GM18508 (cell line): ENCODE data around the gene PEBP1.
"Not testable (repeated sequence)": the region's sequence is repeated elsewhere in the genome, so short reads cannot be mapped to it uniquely, and the experiment has no call there.

Experiments
- ATAC-seq: cut with Tn5 transposase; IDR thresholded peaks from one replicate; pipeline ENCODE4 v1.9.1; 2021; ENCODE audit warnings: moderate number of reproducible peaks; ENCODE audit not compliant: insufficient read depth, unreplicated experiment

Gene PEBP1

GRCh38 chr12:118127867-118128266 is 8.1 kb upstream of the PEBP1 start:
- no peak for ATAC-seq

GRCh38 chr12:118129436-118129835 is 6.5 kb upstream of the PEBP1 start:
- ATAC-seq, result not testable (repeated sequence)

- ATAC-seq, result no peak
Observed at GRCh38 chr12:118136559-118137003, 657 bp downstream of the PEBP1 start.

- ATAC-seq, result no peak
Observed at GRCh38 chr12:118137148-118137678, 1.3 kb downstream of the PEBP1 start.

GRCh38 chr12:118140825-118141224 is 4.9 kb downstream of the PEBP1 start:
- ATAC-seq, result no peak

GRCh38 chr12:118144499-118144898 is 8.6 kb downstream of the PEBP1 start:
- no peak for ATAC-seq

GRCh38 chr12:118145113-118145797 is 9.3 kb downstream of the PEBP1 start:
- ATAC-seq, result no peak

GRCh38 chr12:118145798-118146156 is 9.9 kb downstream of the PEBP1 start:
- no peak for ATAC-seq

- no peak for ATAC-seq
Observed at GRCh38 chr12:118148287-118148686, 12.4 kb downstream of the PEBP1 start.

- no peak for ATAC-seq
Observed at GRCh38 chr12:118150625-118151024, 14.7 kb downstream of the PEBP1 start.

- ATAC-seq, result no peak
Observed at GRCh38 chr12:118151755-118152154, 15.8 kb downstream of the PEBP1 start.

GRCh38 chr12:118160536-118160935 is 24.6 kb downstream of the PEBP1 start:
- ATAC-seq, result no peak

GRCh38 chr12:118164798-118165486 is 29.0 kb downstream of the PEBP1 start:
- ATAC-seq, result no peak

- peak; percentile 97 for ATAC-seq
Observed at GRCh38 chr12:118166946-118167345, 31.0 kb downstream of the PEBP1 start.

GRCh38 chr12:118175823-118176447 is 40.0 kb downstream of the PEBP1 start:
- peak; percentile 75 for ATAC-seq

GRCh38 chr12:118183155-118183554 is 47.2 kb downstream of the PEBP1 start:
- no peak for ATAC-seq

GRCh38 chr12:118183711-118184110 is 47.8 kb downstream of the PEBP1 start:
- no peak for ATAC-seq

GRCh38 chr12:118185602-118186397 is 49.9 kb downstream of the PEBP1 start:
- ATAC-seq, result no peak

- ATAC-seq, result no peak
Observed at GRCh38 chr12:118187751-118188435, 52.0 kb downstream of the PEBP1 start.
